ENCODE results near the gene UBQLN1. TPM values are rescaled to one million over a fixed set of nuclear protein-coding genes. Genes with fewer than 3 reads are reported as not detected.
"Not testable (repeated sequence)": the region's sequence is repeated elsewhere in the genome, so short reads cannot be mapped to it uniquely, and the experiment has no call there.

The UBQLN1 gene
- total RNA-seq = 140 and 180 TPM in 2 replicates

DNA sequence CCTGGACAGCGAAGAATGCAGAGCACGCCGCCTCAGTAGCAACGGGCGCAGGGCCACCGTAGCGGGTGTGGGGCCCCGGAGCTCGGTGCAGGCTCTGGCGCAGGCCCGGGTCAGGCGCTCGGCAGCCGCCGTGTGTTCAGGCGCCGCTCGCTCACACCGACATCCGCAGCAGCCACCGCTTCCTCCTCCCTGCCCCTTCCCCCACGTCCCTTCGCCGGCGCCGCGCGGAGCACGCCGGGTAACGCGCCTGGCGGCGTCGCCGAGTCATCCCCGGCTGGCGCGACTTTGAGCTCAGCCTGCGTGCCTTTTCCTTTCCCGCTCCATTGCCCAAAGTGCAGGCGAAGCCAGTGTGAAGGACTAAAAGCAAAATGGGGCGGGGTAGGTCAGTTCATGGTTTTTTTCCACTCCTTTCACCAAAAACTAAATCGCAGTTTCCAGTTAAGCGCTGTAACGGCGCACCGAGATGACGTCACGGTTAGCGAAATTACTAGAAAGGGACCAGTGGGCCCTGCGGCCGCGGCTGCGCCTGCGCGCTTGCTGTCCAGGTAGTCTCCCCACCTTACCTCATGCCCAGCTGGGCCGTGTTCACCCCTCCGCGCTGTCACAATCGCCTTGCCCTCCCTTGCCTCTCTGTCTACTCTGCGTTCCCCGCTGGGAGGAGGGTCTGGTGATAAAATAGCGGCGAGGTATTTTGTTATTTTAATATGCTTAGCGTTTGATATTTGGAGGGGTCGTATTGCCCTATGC lies at the start of gene UBQLN1:
TSS of gene UBQLN1 (minus strand) at position 191 of the 747 bp plus-strand sequence. CDS start 279 bp downstream, outside the sequence.
- peak; percentile 97 for DNase-seq

DNA sequence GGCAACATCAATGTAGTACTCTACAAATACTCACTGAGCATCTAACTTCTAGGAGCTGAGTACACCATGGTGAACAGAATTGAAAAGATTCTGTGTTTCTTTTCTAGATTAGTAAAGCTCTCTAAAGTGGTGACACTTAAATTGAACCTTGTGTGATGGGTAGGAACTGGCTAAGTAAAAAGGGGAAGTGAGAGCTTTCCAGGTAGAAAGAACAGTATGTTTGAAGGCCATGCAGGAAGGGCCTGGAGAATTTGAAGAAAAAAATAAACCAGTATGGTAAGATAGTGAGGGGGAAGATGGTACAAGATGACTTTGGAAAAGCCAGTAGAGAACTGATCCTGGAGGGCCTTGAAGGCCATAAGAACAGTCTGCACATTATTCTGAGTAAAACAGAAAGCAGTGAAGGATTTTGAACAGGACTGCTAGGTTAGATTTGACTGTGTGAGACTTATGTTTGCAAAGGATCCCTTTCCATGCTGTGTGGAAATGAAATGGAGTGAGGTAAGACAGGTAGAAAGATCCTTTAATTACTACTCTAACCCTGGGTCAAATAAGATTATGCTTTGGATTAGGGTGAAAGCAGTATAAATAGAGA lies 46.7 kb upstream of the UBQLN1 start:
- DNase-seq = no peak

DNA sequence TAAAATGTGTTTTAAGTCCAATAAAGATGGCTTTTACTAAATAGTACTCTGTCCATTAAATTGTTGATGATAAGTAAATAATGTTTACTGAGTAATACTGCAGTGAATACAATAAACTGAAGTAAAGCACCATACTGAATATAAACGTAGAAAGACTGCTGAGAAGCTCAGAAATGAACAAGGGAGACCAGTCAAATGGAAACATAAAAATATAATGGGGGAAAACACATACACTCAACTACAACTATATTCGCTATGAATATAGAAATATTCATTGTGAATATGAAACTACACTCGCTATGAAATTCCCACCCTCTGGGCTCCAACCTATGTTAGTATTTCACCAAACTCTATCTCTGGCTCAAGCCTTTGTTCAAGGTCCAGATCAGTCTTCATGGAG lies 41.9 kb upstream of the UBQLN1 start:
- no peak for DNase-seq

DNA sequence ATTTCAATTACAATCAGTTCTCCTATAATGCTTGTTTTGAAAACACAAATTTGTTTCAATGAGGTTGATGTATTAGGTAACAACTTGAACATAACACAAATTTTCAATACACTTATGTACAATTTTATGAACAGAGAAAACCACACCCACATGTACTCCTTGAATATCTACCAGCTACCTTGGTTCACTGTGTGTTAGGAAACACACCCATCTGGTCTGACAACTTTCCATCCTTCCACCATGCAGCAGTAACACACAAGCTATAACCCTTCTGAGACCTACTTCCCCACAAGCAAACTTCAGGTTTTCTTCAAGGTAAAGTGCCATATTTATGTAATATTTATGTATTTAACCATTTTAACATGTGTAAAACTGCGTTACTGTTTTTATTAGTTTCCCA lies 36.4 kb upstream of the UBQLN1 start:
- DNase-seq = no peak

DNA sequence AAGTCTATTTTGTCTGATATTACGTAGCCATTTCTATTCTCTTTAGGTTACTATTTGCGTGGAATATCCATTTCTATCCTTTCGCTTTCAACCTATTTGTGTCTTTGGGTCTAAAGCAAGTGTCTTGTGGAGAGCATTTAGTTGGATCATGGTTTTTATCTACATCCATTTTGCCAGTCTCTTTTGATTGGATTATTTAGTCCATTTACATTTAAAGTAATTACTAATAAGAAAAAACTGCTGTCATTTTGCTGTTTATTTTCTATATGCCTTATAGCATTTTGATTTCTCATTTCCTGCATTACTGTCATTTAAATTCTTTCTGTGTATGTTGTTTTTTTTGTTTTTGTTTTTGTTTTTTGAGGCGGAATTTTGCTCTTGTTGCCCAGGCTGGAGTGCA lies 26.0 kb upstream of the UBQLN1 start:
- DNase-seq = no peak

DNA sequence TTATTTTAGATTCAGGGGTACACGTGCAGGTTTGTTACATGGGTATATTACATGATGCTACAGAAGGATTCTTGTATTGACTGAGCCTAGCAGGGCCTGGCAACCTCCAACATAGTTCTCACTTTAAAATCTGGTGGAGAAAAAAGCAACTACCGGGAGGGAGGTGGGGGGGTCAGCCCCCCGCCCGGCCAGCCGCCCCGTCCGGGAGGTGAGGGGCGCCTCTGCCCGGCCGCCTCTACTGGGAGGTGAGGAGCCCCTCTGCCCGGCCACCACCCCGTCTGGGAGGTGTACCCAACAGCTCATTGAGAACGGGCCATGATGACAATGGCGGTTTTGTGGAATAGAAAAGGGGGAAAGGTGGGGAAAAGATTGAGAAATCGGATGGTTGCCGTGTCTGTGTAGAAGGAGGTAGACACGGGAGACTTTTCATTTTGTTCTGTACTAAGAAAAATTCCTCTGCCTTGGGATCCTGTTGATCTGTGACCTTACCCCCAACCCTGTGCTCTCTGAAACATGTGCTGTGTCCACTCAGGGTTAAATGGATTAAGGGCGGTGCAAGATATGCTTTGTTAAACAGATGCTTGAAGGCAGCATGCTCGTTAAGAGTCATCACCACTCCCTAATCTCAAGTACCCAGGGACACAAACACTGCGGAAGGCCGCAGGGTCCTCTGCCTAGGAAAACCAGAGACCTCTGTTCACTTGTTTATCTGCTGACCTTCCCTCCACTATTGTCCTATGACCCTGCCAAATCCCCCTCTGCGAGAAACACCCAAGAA lies 21.0 kb upstream of the UBQLN1 start:
- not testable (repeated sequence) for DNase-seq

DNA sequence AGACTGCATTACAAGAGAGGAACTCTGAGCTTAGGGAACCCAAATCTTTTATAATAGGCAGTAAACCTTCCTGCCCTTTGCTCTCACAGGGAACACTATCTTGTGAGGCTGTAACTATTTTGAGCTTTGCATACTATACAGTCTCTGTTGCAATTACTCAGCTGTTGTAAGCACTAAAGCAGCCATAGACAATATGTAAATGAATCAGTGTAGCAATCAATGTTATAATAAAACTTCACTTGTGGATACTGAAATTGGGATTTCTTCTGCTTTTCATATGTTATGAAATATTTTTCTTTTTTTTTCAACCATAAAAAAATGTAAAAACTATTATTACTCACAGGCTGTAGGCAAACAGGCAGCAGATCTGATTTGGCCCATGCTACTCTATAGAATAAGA lies 16.7 kb upstream of the UBQLN1 start:
- no peak for DNase-seq

DNA sequence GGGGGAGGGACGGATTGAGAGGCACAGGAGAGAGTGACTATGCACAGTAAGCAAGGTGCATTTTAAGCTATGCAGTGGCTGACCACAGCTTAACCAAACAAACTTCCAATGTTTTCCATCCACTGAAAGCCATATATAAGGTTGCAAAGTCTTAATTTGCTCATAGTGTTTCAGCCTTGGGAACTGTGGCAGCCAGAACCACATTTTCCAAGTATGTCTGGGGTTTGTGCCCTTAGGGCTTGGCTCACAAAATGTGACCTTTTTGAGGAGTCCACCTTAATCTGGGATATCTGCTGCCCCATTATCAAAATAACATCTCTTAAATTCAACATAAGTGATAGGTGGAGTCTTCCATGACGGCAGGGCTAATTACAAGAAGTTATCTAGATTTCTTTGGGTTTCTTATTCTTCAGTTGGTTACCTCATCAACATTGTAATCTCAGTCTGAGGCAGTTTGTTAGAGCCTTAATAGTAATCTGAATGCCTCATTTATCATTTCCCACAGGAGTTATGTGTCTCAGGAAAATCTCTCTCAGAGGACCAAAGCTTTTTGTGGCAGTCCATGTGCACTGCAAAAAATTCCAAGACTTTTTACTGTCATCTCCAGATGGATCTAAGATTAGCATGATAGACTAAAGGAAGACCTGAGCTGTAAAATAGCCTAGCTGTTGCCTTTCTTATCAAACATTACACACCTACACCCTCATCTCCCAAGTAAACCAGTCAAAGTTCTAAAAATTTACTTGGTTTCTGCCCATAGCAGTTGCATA lies 15.2 kb upstream of the UBQLN1 start:
- DNase-seq = no peak

DNA sequence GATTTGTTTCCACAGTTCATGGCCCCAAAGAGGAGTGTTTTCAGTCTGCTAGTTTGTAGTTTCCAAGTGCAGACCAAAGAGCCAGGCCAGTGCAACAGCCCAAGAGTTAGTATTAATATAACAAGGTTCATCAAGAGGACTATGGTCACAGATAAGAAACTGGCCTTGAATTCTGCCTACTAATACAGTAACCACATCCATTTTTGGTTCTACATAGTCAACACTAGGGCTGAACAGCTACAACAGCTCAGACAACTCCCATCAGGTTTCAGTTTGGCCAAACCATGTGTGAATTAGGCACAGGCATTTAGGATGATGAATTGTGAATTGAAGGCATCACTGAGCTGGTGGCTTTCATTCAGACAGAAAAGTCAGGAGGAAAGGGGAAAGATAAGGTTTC lies 13.8 kb upstream of the UBQLN1 start:
- no peak for DNase-seq

DNA sequence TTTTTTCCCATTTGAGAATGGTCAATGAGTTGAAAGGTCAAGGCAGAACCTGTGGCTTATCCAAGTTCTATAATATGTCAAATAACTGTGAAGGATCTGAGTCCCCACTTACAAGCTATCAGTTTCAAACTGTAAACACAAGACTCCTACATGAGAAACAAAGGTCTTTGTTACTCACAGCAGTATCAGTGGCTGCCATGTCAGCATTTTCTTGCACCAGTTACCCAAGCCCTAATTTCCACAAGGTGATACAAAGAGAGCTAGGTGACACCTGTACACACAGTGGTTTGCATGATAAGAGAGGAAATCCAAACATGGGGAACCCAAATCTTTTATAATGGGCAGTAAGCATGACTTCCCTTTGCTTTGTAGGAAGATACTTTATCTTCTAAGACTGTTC lies 8.0 kb upstream of the UBQLN1 start:
- DNase-seq = no peak

DNA sequence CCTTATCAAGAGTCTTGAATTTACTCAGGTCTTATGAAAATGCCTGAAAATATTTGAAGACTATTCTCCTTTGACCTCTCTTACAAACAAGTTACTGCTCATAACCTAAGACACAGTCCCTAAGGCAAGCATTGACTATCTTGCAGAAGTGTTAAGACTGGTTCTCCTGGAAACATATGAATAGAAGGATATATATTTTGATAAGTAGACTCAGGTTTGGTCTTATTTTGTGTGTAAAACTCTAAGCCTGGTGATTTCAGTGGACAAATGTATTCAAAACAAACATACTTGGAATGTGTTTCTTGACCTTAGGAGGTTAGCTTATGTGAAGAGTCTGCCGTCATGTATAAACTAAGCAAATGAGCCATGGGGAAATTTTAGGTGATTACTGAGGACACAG lies 7.5 kb upstream of the UBQLN1 start:
- DNase-seq = no peak

DNA sequence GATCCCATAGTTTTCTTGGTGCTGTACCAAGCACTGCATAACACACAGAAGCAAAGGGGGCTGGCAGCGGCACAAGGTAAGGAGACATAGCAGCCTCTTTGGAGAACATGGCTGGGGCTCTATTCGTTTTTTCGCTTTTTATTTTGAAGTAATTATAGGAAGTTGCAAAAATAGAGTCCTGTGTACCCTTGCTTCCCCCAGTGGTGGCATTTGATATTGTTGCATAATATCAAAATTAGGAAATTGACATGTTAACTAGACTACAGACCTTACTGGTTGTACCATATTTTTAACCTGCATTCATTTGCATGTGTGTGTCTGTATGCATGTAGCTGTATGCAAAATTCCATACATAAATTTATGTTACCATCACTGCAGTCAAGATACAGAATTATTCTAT lies 6.6 kb upstream of the UBQLN1 start:
- DNase-seq = peak; percentile 41

DNA sequence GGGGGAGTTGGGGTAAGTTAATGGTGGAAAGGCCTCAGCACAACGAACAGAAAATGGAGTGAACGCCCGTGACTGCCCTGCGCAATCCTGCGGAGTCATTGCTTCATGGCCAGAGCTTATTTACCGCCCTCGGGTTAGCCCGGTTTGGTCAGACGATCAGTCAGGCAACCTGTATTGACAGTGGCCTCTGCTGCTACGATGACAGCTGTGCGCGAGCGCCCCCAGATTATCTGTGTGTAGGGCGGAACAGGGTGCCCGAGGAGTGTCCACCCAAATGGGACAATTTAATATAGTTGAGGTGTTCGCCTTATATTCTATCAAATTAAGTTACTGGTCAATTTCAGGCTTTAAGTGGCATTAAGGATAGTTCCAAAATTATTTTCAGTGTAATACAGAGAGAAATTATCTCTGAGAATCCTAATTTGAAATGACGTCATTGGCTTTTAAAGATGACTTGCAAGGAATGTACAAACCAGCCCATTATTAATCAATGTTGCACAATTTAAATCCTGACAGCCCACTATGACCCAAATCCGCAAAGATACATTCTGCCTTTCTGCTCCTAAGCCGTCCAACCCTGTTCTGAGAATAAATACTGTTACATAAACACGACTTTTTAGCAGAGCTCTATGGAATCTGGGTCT lies 879 bp upstream of the UBQLN1 start:
- DNase-seq = peak; percentile 71

DNA sequence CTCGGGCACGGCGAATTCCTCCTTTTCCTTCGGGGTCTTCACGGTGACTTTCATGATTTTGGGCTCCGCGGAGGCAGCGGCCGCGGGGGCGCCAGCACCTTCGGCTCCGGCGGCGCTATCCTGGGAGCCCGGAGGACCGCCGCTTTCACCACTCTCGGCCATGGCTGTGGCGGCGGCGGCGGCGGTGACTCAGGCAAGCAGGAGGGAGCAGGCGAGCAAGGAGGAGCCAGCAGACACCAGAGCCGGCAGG lies 315 bp downstream of the UBQLN1 start:
- no peak for DNase-seq

DNA sequence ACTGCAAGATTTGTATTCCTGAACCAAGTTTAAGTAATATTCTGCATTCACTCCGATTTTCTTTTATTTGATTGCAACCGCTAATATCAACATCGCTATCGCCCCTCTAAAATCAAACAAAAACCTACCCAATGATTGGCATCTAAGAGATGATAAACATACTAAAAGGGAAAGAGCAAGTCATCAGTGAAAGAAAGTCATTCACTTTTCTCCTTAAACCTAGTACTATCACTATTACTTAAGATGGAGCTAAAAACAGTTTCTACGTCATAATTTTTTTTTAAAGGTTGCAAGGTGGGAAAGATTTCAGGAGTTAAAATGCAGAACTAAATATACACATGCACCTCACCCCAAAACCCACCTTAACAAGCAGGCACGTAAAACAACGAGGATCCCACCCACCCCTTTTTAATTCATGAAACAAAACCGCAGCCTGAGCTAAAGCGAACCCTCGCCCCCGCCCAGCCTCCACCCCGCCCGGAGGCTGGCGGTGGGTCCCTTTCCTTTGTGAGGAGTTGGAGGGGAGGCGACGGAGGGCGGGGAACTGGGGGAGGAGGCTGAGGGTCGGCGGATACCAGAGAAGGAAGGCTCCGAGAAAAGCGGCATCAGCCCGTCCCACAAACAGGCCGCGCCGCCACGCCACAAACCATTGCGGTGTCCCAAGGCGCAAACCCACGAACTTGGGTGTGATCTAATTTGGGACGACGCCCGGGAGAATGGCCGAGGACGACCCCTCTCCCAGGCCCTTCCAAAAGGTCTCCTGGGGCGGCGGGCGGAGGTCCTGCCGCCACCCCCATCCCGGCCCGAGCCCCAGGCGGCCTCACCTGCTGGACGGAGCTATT lies 861 bp downstream of the UBQLN1 start:
- peak; percentile 79 for DNase-seq

DNA sequence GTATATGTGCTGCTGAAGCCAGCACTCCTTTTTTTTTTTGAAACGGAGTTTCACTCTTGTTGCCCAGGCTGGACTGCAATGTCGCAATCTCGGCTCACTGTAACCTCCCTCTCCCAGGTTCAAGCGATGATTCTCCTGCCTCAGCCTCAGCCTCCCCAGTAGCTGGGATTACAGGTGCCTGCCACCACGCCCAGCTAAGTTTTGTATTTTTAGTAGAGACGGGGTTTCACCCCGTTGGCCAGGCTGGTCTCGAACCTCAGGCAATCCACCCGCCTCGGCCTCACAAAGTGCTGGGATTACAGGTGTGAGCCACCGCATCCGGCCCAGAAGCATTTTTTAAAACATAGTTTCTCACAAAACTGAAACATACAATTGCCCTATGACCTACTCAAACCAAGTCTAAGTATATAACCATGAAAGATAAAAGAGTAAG lies 2.5 kb downstream of the UBQLN1 start:
- not testable (repeated sequence) for DNase-seq

DNA sequence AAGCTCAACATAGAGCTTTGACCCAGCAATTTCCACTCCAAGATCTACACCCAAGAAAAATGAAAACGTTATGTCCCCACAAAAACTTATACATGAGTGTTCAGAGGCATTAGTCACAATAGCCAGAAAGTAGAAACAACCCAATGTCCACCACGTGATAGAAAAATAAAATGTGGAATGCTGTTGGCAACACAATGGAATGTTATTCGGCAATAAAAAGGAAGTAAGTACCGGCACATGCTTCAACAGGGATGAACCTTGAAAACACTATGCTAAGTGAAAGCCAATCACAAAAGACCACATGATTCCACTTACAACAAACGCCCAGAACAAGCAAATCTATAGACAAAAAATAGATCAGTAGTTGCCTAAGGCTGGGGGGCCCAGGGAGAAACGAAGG lies 6.0 kb downstream of the UBQLN1 start:
- peak; percentile 89 for DNase-seq

DNA sequence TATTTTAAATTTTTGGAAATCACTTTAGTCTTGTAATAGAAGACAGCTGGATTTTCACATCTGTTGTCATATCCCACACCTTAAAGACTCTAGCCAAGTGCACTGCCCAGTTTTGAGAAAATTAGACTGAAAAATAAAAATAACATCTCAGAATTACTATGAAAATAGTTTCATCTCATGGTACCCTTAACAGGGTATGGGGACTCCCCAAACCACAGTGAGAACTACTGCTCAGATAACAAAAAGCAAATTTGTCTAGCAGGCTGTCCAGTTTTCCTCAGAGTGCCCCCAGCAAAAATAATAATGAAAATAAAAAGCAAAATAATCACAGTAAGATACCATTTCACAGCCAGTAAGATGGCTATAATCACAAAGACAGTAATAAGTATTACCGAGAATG lies 6.5 kb downstream of the UBQLN1 start:
- no peak for DNase-seq

DNA sequence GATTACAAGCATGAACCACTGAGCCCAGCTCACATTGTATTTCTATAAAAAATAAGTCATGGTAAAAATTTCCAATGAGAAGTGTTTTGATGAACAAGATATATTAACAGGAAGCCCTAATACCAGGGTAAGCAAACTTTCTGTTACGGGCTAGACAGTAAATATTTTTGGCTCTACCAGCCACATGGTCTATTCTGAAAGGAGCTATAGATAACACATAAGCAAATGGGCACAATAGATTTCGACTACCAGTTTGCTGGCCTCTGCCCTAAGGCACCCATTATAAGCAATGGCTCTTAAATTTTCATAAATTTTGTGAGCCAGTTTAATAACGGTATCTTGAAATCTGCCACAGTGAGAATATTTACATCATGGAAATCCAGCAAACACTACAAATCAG lies 8.1 kb downstream of the UBQLN1 start:
- no peak for DNase-seq

DNA sequence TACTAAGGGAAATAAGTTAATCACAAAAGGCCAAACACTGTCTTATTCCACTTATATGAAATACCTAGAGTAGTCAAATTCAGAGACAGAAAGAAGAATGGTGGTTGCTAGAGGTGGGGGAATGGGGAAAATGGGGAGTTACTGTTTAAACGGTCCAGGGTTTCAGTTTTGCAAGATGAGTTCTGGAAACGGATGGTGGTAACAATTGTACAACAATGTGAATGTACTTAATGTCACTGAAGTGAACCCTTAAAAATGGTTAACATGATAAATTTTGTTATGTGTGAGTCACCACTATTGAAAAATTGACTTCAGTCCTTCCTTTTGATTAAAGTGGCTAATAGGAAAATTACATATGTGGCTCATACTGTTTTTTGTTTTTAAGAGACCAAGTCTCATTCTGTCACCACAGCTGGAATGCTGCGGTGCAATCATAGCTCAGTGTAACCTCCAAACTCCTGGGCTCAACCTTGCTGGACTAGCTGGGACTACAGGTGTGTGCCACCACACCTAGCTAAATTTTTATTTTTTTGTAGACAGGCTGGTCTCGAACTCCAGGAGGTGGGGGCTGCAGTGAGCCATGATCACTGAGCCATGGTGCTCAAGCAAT lies 8.7 kb downstream of the UBQLN1 start:
- peak; percentile 42 for DNase-seq

DNA sequence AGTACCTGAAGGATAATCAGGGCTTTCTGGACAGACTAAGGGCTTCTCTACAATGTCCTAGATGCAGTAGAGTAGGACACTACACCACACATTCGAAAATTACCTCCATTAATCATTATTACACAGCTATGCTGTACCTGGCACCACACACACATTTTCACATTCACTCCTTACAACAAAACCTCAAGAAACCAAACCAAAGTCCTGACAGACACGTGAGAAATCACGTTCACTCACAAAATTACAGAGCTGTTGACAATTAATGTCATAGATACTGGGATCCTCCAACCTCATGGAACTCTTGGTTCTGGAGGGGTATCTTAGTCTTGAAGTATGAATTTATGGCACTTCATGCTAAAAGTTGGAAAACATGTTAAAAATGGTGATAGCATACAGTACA lies 16.3 kb downstream of the UBQLN1 start:
- DNase-seq = no peak

Data from dermis blood vessel endothelial cell (primary cell).